ENCODE measurements around the gene TELO2.
"Not testable (repeated sequence)": the region's sequence is repeated elsewhere in the genome, so short reads cannot be mapped to it uniquely, and the experiment has no call there.

Gene TELO2

GRCh38 chr16:1458336-1458976 is 34.7 kb upstream of the TELO2 start:
- no peak for DNase-seq

GRCh38 chr16:1458977-1459341 is 34.2 kb upstream of the TELO2 start:
- no peak for DNase-seq

DNA sequence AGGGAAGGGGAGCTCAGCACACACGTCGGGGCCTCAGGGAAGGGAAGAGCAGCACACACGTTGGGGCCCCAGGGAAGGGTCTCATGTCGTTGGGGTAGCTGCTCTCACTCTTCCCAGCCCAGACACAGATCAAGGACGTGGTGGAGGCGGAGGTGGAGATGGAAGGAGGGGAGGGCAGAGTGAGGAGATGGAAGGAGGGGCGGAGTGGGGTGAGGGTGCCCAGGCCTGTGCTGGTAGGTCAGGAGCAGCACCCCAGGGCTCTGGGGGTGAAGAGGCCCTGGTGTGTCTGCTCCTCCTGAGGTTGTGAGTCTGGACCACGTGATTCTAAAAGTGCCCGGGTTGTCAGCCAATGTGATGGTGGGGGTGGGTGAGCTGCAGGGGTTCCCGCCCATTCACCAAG is 33.2 kb upstream of the TELO2 start:
- DNase-seq = no peak

- no peak for DNase-seq
Measured at GRCh38 chr16:1460602-1461138, 32.5 kb upstream of the TELO2 start.

- no peak for DNase-seq
Measured at GRCh38 chr16:1461146-1461545, 32.0 kb upstream of the TELO2 start.

DNA sequence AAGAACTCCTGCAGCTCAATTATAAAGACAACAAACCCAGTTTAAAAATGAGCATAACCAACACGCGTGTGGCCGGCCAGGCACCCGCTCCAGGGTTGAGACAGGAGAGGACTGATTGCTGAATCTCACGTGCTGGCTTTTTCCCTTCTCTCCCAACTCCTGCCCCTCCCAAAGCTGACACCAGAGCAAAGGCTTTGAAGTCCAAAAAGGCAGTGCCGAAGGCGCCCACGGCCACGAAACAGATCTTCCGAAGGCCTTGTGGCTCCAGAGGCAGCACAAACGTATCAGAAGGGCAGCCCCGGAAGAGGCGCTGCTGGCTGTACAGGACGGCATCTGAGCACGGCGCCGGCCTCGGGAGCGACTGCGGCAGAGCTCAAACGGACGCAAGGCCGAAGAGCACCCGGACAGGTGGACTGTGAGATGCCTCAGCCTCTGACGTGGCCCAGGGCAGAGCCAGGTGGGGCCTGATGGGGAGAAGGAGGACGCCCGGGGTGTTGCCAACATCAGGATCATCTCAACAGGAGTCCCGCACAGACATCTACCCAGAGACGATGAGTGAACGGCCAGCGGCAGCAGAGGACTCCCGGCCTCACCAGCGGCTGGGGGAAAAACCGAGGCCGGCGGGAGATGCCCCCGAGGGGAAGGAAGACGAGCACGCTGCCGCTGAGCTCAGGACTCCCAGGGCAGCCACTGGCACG is 28.8 kb upstream of the TELO2 start:
- DNase-seq = no peak

GRCh38 chr16:1464894-1465566 is 28.1 kb upstream of the TELO2 start:
- DNase-seq = no peak

- DNase-seq = no peak
Measured at GRCh38 chr16:1465567-1465915, 27.6 kb upstream of the TELO2 start.

DNA sequence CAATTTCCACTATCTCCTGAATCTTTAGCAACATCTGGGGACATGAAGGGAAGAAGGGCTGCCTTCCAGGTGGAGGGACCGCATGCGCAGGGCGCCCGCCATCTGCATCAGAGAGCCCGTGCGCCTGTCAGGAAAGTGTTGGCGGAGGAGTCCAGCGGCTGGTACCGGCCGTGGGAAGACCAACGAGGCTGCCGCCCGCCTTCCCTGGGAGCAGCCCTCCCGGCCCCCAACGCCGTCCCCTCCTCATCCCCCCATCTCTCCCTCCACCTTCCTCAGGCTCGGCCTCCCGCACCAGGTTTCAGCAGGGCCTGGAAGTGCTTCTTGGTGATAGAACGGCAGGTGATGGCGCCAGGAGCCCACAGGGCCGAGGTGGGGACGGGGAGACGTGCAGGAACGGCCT is 27.1 kb upstream of the TELO2 start:
- no peak for DNase-seq

DNA sequence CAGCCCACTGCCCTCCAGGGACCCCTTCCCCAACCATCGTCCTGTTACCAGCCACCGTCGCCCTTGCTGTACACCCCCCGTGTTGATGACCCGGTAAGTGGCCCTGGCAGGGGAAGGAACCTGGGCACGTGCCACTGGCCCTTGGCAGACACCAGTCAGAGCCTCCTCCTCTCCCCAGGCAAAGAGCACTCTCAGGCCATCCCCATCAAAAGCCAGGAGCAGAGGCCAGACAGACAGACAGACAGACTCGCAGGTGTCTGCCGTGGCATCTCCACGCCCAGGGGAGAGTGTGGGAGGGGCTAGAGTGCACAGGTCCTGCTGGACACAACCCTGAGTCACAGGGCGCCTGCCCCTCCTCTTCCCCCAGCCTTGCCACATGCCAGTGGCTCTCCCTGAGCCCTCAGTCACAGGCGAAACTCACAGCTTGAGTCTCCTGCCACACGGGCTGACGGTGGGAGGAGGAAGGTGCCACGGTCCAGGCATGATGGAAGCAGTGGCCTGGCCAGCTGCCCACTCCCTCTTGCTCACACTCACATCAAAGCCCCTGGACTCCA is 26.1 kb upstream of the TELO2 start:
- no peak for DNase-seq

- DNase-seq = no peak
Measured at GRCh38 chr16:1468426-1468810, 24.7 kb upstream of the TELO2 start.

- not testable (repeated sequence) for DNase-seq
Measured at GRCh38 chr16:1469141-1469540, 24.0 kb upstream of the TELO2 start.

DNA sequence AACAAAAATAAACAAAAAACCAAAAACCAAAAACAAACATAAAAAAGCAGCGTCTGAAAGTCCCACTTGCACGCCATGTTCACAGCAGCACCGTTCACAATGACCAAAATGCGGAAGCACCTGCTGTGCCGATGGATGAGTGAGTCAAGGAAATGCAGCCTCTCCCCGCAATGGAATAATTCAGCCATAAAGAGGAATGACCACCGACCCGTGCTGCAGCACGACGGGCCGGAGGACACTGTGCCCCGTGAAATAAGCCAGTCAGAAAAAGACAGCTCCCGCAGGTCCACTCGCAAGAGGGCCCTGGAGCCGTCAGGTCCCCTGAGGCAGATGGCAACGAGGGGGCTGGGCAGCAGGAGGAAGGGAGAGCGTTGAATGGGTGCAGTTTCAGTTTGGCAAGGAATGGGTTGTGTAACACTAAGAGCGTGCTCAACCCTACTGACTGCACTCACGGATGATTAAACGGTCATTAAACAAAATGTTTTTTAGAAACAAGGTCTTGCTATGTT is 23.4 kb upstream of the TELO2 start:
- DNase-seq = peak in 1 of 2 donors; percentile 29

DNA sequence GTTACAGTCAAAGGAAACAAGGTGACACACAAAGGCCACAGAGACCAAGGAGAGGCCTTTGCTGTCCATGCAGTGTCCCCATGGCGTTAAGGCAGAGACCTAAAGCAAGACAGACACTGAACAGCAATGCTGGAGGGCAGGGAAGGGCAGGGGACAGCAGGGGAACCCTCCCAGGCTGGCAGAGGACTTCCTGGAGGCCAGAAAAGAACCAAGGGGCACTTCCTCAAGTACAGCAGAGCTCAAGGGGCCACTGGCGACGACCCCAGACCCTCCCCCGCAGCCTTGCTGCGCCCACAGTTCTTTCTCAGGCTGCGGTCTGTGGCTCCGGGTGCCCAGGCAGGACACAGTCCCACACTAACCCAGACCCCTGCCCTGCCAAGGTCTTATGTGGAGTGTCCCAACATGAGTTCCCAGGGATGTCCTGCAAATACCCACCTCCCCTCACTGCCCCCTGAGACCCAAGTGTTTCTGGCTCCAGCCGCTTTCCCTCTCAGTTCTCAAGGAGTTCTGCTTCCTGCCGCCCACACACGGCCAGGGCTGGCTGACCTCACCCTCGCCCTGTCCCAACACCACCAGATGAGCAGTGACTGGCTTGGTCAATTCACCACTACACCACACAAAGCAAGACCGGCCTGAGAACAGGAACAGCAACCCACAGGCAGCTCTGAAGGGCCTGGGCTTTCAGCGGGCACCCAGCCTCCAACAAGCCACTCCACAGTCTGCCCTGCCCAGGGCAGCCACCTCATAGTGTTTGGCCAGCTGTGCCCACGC is 22.5 kb upstream of the TELO2 start:
- peak in 1 of 2 donors; percentile 25 for DNase-seq

DNA sequence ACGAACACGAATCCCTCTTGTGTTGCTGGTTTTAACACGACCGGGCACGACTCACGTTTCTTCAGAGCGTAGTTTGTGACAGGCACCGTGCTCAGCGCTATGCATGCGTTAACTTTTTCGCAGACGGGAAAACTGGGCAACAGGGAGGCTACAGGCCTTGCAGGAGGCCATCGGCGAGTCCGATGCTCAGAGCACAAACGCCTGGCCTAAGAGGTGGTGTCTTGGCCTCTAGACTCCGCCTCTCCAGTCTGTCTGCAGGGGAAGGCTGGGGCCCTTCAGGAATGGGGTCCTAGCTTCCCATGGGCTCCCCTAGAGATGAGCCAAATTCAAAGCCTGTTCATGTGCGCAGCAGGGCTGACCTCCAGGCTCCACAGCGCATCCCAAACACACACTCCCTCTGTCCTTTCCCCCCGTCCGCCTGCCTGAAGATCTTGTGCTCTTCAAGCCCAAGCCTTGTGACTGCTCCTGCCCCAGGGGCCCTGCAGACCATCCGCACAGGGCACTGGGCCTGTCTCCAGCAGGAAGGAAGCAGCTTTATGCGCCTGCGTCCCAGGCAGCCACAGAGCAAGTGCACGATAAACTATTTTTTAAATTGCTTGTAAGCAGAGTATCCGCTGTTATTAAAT is 21.5 kb upstream of the TELO2 start:
- DNase-seq = no peak

- DNase-seq = no peak
Measured at GRCh38 chr16:1472974-1473373, 20.2 kb upstream of the TELO2 start.

DNA sequence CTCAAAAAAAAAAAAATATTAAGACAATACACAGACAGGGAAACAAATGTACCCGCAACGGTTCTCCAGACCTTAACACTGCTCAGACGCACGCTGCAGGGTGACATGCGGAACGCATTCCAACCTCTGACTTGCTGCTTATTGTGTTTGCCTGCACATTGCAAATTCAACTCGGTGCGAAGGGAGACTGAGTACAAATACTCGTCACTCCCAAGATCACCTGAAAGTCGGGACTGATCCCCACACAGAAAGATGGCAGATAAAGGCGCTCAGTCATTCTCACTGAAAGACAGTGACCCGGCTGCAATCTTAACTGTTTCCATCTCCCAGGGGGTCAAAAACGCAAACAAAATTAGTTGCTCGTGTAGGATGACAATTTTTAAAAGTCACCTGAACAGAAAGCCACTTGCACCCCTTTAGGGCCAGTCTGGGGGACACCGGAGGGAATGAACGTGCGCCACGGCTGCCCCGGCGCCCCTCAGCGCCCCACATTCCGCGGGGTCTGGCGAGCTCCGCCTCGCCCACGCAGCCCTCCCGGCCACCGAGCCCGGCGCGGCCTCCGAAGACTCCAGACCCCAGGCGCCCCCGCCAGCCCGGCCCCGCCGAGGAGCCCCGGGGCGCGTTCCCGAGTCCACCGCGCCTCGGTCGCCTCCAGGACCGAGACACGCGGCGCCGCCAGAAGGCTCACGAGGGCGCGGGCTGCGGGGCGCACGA is 18.9 kb upstream of the TELO2 start:
- no peak for DNase-seq

DNA sequence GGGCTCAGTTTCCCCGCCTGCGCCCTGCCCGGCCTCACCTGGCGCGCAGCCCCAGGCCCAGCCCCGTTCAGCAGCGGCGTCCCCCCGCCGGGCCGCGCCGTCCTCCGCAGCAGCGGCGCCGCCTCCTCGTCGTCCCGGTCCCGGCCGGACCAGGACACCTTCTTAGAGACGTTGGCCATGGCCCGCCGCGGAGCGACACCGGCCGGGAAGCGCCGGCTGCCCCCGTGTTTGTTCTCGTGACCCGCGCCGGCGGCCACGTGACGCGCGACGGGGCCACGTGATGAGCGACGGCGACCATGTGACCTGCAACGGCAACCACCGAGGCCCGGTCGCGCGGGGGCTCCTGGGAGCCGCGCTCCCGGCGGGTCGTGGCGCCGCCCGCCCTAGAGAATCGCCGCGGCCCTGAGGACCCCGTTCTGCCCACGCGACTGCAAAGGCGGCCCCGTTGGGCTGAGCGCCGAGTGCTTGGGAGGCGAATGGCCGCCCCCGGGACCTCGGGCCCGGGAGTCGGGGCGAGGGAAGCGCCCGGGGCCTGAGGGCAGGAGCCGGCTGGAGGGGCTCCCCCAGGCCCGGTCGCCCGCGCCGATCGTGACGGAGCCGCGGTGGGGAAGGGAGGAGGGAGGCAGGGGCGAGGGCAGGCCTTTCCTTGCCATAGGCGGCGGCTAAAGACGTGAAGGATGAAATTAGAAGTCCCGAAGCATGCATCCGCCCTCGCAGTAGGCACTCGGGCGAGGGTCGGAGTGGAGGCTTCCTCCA is 18.2 kb upstream of the TELO2 start, which contains the start of gene CLCN7:
Gene CLCN7, minus strand, starts transcription at position 233 of the 756 bp plus-strand sequence. Its CDS starts 54 bp downstream, at position 179.
- DNase-seq = peak; percentile 61 to 82

- DNase-seq = no peak
Measured at GRCh38 chr16:1475552-1476114, 17.5 kb upstream of the TELO2 start.

- DNase-seq = no peak
Measured at GRCh38 chr16:1477033-1477432, 16.1 kb upstream of the TELO2 start.

Data from bone marrow (tissue), 2 donors.